Upper lobe of left lung (tissue), 4 donors: ENCODE results near the gene TMEM44.

ENCODE experiments used
- EP300 ChIP-seq, 4 donors: sonication (generic); formaldehyde crosslinking; IDR thresholded peaks; one replicate each; pipeline ENCODE4 v1.5.1; 2017; ENCODE audit warnings: antibody characterized with exemption in 4 of 4, control low read depth in 2 of 4
- POLR2A ChIP-seq, 4 donors: fragments of 450-650 bp; IDR thresholded peaks; one replicate each; pipeline ENCODE4 v1.5.1; 2016 to 2017; ENCODE audit warnings: antibody characterized with exemption in 4 of 4, mild to moderate bottlenecking in 2 of 4
- POLR2AphosphoS5 ChIP-seq, 2 donors: sonication (generic); formaldehyde crosslinking; IDR thresholded peaks; one replicate each; pipeline ENCODE4 v1.5.1; 2017; ENCODE audit warnings: antibody characterized with exemption in 2 of 2
- TF ChIP-seq, protein P1 (sequence below), 6 experiments: fragments of 450-650 bp in 4 of 6; fragments of 200-600 bp in 2 of 6; sonication (generic) in 2 of 6; IDR thresholded peaks; one replicate each; pipeline ENCODE4 v1.5.1; 2016 to 2019; ENCODE audit warnings: antibody characterized with exemption in 6 of 6

GRCh38 chr3:194637066-194637465 is 3.8 kb upstream of the TMEM44 start:
- TF ChIP-seq, protein P1, sequence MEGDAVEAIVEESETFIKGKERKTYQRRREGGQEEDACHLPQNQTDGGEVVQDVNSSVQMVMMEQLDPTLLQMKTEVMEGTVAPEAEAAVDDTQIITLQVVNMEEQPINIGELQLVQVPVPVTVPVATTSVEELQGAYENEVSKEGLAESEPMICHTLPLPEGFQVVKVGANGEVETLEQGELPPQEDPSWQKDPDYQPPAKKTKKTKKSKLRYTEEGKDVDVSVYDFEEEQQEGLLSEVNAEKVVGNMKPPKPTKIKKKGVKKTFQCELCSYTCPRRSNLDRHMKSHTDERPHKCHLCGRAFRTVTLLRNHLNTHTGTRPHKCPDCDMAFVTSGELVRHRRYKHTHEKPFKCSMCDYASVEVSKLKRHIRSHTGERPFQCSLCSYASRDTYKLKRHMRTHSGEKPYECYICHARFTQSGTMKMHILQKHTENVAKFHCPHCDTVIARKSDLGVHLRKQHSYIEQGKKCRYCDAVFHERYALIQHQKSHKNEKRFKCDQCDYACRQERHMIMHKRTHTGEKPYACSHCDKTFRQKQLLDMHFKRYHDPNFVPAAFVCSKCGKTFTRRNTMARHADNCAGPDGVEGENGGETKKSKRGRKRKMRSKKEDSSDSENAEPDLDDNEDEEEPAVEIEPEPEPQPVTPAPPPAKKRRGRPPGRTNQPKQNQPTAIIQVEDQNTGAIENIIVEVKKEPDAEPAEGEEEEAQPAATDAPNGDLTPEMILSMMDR (IDR thresholded peaks at IDR 0.05), result no peak
- TF ChIP-seq EP300 (IDR thresholded peaks at IDR 0.05), result no peak
- no peak for TF ChIP-seq POLR2A (IDR thresholded peaks at IDR 0.05)
- no peak for TF ChIP-seq POLR2AphosphoS5 (IDR thresholded peaks at IDR 0.05)
